Neural cell (in vitro differentiated cells): ENCODE results near the gene RBM43.

ENCODE experiments used
- CTCF ChIP-seq: fragments of 450-650 bp; IDR thresholded peaks from 2 replicates; pipeline ENCODE4 v1.5.1; 2014; ENCODE audit warnings: antibody characterized with exemption, mild to moderate bottlenecking, moderate library complexity; ENCODE audit not compliant: poor library complexity, severe bottlenecking
- EP300 ChIP-seq: fragments of 450-650 bp; conservative IDR thresholded peaks from 2 replicates; pipeline ENCODE4 v1.6.1; 2014; ENCODE audit warnings: antibody characterized with exemption, mild to moderate bottlenecking, moderate library complexity; ENCODE audit not compliant: poor library complexity, severe bottlenecking
- EZH2 ChIP-seq: fragments of 200-600, 300-800 bp; shearing (Covaris generic), sonication (generic); IDR thresholded peaks from 2 replicates; pipeline ENCODE4 v1.6.1; 2014; ENCODE audit warnings: antibody characterized with exemption, low read length, borderline replicate concordance, mild to moderate bottlenecking; ENCODE audit not compliant: insufficient read depth, poor library complexity, severe bottlenecking
- MXI1 ChIP-seq: fragments of 450-650 bp; conservative IDR thresholded peaks from 2 replicates; pipeline ENCODE4 v1.6.1; 2014; ENCODE audit warnings: antibody characterized with exemption, mild to moderate bottlenecking; ENCODE audit not compliant: poor library complexity, severe bottlenecking
- POLR2AphosphoS5 ChIP-seq: IDR thresholded peaks from 2 replicates; pipeline ENCODE4 v1.6.1; 2012
- REST ChIP-seq: IDR thresholded peaks from 2 replicates; pipeline ENCODE4 v1.6.1; 2012; ENCODE audit warnings: borderline replicate concordance

- TF ChIP-seq CTCF = no peak
- TF ChIP-seq POLR2AphosphoS5 = no peak
- TF ChIP-seq EZH2 = no peak
- no peak for TF ChIP-seq EP300
- TF ChIP-seq REST = no peak
- no peak for TF ChIP-seq MXI1
Measured at GRCh38 chr2:151246152-151246551, 15.5 kb downstream of the RBM43 start.
